Islet precursor cell (in vitro differentiated cells): Measurements from ENCODE around the gene GUCA2B.

Experiments used
- DNase-seq: peaks from one replicate; pipeline ENCODE4 v3.0.0-alpha.2; 2018

The GUCA2B gene

DNA sequence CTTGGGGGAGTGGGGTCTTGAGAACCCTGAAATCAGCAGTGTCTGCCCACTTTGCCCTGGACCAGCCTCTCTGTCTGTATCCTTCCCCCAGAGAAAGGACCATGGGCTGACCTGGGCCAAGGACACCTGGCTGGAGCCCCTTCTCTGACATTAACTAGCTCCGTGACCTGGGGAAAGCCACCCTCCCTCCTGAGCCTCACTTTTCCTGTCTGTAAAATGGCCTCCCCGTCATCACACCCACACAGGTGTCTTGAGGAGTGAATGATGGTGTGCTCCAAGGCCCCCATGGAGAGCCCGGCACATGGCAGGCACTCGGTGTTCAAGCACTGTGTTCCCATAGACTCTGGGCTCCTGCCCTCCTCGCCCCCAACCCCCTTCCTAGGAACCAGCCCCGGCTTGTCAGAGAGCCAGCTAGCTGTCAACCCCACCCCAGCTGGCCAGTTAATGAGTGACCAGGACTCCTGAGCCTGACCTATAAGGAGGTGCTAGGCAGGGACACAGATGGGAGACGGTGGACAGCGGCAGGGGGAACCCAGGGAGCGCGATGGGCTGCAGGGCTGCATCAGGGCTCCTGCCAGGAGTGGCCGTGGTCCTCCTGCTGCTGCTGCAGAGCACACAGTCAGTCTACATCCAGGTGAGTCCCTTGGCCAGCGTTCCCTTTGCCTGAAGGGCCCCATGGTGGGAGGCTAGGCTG, at the start of gene GUCA2B:
Gene GUCA2B, plus strand, starts transcription at position 504 of the 694 bp plus-strand sequence. Its CDS starts 41 bp downstream, at position 545.
- no peak for DNase-seq

DNA sequence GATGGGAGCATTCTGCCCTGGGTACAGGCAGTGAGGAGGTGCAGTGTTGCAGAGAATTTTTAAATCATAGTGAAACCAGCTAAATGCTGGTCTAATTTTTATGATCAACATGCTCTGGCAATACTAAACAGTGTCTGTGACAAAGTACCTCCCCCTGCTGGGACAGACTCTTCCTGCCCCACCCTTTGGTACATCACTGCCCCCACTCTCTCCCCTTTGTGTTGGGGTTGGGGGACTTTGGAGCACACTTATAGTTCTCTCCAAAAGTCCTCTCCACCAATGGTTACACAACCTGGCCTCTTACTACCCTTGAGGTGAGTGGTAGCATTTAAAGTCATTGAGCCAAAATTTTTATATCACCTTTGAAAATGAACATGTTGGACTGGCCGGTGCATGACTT, 48.2 kb upstream of the GUCA2B start:
- no peak for DNase-seq

DNA sequence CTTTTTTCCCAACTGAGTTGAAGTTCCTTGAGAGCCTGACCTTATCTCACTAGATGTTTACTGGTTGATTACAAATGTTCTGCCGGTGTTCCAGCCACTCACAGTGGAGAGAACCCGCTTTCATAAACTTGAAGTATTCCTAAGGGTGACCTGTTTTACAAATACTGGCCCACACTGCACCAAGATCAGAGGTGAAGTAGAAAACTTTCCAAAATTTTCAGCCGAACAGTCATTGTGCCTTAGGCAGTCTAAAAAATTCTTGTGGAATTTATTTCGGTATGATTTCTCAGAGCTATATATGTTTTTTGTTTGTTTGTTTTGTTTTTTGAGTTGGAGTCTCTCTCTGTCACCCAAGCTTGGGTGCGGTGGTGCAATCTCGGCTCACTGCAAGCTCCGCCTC, 44.9 kb upstream of the GUCA2B start:
- DNase-seq = no peak

DNA sequence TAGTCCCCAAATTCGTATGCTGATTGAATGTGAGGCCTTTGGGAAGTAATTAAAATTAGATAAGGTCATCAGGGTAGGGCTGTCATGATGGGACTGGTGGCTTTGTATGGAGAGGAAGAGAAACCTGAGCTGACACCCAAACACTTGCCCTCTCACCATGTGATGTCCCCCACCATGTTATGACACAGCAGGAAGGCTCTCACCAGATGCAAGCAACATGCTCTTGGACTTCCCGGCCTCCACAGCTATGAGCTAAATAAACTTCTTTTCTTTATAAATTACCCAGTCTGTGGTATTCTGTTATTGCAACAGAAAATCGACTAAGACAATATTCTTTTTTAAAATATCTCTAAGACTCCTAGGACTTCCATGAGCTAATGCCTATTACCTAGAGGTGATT, 43.6 kb upstream of the GUCA2B start:
- no peak for DNase-seq

DNA sequence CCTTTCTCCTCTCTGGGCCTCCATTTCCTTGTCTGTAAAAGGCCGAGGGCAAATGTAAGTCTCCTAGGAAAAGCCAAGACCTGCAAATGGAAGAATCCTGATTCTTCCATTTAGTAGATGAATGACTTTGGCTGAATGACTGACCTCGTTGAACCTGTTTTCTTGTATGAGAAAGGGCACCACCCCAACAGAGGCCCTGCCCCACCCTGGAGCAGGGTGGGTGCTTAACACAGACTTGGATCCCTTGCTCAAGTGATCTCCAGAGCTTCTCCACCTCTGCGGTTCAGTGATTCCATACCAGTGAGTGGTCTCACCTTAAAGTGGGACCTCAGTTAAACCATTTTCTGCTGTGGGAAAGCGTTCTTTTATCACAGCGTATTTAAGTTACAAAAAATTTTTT, 39.0 kb upstream of the GUCA2B start:
- DNase-seq = no peak

DNA sequence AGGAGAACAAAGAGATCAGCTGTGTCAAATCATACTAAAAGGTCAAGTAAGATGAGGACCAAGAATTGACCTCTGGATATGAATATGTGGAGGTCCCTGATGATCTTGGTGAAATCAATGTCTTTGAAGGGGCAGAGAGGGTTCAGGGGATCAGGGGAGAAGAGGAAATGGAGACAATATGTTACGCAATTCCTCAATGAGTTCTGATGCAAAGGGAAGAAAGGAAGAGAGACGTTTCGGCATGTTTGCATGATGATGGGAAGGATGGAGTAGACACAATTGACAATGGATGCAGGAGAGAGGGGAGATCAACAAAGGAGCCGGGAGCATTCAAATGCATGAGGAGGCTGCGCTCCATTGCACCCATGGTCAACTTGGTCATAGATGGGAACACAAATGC, 36.0 kb upstream of the GUCA2B start:
- no peak for DNase-seq

DNA sequence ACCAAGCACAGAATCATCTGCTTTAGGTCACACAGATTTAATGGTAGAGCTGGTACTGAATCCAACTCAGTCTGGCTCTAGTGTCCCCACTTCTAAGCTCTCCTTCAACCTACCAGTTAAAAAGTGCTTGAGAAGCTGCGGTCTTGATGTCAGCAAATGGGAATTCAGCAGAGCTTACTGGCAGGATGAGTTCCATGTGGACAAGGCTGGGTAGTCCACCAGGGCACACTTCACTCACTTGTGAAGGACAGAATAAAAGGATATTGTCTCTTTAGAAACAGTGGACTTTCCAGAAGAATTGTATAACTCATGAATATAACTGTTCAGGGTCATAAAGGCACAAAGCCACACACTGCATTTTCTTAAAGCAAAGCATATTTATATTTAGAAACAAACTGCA, 35.1 kb upstream of the GUCA2B start:
- no peak for DNase-seq

DNA sequence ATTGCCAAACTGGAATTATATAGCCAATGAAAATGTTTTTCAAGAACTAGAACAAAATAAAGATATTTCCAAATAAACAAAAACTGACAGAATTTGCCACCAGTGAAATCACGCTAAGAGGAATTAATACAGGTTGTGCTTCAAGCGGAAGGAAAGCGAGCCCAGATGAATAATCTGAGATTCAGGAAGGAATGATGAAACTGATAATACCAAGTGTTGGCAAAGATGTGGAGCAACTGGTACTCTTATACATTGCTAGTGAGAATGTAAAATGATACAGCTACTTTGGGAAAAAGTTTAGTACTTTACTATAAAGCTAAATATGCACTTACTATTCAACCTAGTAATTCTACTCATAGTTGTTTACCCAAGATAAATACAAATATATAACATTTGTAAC, 30.8 kb upstream of the GUCA2B start:
- no peak for DNase-seq

DNA sequence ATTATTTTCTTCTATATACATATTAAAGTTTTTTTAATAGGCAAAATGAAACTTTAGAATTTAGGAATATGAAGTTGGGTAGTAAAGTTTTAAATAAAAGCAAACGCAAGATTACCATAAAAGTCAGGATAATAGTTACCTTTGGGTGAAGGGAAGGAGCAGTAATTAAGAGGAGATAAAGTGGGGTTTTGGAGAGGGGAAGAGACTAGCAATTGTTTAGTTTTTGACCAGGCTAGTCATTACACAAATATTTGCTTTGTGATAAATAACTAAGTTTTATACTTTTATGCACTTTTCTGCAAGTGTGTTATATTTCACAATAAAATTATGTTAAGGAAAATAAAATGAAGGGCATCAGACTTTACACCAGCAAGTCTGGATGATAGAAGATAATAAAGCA, 27.7 kb upstream of the GUCA2B start:
- no peak for DNase-seq

DNA sequence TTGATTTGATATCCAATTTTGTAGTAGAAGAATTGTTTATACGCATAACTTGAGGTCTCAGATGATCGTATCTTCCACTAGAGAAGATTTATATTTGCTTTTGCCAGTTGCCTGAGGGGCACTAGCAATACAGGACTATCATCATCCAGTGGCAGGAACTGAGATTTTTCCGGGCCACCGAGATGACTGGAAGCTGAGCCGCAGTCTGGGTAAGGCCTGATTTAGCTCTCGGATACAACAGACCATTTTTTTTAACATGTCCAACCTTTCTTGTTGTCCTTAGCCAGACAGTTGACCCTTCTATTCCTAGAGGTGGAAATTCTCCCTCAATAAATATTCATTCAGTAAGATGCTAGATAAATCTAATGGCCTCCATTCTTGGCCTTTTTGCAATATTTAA, 25.4 kb upstream of the GUCA2B start:
- DNase-seq = no peak

DNA sequence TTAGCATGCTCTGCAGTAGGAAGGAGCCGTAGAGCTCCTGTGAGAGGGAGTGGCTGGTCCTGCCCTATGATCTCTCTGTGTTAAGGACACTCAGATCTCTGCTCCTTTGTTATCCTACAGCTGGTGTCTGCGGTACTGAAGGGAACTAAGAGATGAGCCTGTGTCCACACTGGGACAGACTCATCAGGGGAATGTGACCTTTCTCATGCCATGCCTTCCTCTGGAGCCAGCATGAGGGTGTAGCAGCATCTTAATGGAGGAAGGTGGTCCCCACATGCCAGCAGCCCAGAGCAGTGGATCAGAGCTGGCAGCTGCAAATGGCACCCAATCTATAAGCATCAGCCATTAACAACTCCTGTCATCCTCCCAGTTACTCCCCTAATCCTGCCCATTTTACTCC, 24.7 kb upstream of the GUCA2B start:
- no peak for DNase-seq

DNA sequence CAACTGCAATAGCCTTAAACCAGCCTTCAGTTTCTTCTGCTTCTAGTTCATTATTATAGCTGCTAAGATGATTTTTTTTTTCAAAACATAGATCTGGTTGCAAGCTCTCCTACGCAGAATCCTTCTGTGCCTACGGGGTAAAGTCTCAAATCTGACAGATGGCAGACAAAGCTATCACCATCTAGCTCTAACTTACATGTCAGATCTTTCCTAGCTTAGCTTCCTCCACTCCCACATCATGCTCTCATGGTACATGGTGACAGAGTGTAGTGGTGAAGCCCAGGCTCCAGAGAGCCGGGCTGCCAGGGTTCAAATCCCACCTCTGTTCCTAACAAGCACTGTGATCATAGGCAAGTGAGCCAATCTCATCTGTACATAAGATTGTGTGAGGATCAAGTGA, 24.2 kb upstream of the GUCA2B start:
- no peak for DNase-seq

DNA sequence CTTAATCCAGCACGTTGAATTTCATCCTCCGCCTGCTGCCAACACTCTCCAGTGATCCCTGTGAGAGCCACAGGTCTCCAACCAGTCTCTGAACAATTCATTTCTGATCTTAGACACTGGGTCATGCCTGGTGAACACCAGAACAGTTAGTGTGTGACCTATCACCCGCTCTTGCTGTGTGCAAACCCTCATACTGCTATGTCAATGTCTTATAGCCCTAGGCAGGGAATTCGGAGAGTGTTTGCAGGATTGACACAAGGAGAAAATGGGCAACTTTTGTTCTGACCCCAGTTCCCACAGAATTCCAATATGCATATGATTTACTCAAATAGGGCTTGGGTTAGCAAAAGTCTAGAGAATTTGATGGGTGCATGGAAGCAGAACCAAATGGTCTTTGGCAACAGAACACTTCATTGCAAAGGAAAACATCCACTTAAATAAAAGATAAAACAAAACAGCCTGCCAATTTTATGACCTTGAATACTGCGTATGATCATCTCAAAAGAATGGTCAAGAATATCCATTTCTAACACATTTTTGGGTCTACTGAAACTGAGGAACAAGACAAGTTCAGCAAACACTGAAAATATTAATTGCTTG, 23.0 kb upstream of the GUCA2B start:
- DNase-seq = no peak

DNA sequence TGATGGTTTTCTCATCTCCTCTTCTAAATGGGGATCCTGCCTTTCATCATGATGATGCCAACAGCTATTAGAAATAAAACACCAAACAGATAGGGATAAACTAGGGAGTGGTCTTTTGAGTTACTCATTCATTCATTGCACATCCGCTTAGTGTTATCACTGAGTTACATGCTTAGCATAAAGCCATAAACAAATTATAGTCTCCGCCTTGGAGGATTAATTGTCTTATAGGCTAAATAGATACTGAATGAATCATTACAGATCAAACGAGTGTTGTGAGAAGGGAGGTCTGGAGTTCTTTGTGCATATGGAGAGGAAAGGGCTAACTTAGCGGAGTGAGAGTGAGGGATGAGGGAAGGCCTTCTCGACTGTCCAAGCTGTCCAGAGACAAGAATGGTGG, 19.8 kb upstream of the GUCA2B start:
- no peak for DNase-seq

DNA sequence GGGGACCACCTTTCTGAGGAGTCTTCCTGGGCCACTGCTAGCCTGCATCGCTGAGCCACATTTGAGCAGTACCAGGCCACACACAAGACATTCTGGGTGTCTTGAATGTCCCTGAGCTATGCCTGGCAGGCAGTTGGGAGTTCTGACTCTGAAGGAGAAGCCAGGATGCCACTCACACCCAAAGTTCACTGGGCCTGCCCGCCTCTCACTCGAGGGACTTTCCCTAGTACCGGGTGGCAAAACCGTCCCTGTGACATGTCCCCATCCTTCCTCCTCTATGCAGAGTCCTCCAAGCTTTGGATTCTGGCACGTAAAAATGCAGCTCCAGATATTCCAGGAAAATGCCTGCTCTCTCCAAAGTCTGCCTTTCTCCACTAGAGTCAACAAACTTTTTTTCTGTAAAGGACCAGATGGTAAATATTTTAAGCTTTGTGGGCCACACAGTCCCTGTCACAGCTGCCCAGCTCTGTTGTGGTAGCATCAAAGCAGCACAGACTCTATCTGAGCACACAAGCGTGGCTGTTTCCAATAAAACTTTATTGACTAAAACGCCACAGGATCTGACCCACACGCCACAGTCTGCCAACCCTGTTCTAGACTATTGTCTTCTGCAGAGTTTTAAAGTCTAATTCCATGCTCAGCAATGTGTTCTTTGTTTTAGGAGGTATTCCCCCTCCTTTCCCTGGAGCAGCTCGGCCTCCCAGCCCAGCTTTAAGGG, 19.2 kb upstream of the GUCA2B start:
- DNase-seq = no peak

DNA sequence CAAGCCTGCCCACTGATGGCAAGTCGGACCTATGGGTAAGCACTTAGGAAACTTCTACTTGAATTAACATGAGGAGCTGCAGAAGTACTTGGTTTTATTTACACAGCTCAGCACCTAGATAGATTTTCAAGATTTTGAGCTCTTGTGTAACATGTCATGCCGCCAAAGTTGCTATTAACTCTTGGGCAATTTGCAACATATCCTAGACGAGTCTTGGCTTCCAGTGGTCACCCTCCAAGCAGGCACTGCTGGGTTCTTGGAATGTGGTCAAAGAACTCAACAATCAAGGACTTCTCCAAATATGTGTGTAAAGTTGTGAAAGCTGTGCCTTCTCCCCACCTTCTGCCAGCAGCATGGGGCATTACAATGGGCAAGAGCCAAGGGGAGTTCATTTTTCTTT, 17.8 kb upstream of the GUCA2B start:
- no peak for DNase-seq

DNA sequence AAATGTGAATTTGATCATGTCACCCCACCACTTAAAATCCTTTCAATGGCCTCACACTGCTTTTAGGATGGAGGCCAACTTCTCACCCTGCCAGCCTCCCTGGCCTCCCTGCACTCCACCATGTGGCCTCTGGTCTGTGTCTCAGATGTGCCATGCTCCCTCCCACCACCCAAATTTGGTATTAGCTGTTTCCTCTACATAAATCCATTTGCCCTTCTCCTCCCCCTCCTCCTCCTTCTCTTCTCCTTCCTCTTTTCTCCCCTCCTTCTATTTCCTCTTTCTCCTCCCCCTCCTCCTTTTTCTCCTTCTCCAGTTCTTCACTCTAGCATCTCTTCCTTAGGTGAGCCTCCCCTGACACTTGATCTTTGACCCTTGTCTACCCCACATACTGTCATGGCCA, 16.7 kb upstream of the GUCA2B start:
- no peak for DNase-seq

DNA sequence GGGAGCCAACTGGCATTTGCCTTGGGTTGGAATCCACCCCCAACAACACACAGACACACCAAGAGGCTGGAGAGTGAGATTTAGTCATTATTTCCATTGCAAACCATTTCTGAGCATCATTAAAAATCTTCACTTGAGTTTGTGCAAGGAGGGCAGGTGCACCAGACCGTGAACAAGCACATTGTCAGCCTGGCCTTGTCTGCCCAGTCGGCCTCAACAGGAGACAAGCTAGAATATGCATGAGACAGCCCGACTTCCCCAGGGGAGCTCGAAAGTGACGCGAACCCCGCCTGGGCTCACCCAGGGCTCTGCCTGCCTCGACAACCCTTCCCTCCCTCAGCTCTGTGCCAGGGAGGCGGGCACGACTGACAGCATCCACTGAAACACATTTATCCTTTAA, 15.4 kb upstream of the GUCA2B start:
- DNase-seq = no peak

DNA sequence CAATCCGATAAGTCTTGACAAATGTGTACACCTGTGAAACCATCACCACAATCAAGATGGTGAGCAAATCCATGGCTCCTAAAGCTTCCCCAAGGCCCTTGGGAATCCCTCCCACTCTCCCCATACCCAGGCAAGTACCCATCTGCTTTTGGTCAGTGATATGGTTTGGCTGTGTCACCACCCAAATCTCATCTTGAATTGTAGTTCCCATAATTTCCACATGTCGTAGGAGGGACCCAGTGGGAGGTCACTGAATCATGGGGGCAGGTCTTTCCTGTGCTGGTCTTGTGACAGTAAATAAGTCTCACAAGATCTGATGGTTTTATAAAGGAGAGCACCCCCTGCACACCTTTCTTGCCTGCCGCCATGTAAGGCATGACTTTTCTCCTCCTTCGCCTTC, 14.6 kb upstream of the GUCA2B start:
- no peak for DNase-seq

DNA sequence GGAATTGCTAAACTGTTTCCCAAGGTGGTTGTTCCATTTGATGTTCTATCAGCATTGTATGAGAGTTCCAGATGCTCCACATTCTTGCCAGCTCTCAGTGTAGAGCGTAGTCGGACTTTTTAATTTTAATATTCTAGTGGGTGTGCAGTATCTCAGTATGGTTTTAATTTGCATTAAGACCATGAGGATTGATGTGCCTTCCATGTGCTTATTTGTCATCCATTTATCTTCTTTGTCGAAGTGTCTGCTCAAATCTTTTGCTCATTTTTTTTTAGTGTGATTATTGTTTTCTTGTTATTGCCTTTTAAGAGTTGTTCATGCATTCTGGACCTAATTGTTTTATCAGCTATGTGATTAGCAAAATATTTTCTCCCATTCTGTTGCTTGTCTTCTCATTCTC, 13.8 kb upstream of the GUCA2B start:
- DNase-seq = no peak

DNA sequence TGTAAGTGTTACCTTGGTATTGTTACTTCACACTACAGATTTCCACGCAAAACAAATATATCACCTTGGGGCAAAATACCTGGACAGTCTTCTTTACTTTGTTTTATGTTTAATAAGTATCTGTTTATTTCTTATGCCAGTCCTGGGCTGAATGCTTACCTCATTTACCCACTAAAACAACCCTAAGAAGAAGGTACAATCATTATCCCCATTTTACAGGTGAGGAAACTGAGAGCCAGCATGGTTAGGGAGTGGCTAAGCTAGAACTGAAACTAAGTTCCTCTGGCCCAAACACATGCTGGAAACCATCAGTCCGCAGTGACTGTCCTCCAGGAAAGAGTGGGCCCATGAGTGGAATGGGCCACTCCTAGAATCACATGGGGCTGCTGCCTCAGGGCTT, 13.0 kb upstream of the GUCA2B start:
- no peak for DNase-seq

DNA sequence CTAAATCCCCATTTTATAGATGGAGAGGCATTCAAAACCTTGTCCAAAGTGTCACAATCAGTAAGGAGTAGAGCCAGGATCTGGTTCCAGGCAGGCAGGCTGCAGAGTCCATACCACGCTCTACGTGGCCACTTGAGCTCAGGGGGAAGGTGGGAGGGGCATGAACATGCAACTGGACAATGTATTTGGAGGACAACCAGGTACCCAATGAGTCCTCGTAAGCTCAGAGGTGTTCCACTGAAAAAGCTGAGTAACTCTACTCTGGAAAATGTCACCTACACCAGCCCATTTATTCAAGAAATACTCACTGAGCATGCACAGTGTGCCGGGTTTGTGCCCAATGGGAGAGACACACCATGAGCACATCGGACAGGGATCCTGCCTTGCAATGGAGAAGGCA, 11.2 kb upstream of the GUCA2B start:
- no peak for DNase-seq

DNA sequence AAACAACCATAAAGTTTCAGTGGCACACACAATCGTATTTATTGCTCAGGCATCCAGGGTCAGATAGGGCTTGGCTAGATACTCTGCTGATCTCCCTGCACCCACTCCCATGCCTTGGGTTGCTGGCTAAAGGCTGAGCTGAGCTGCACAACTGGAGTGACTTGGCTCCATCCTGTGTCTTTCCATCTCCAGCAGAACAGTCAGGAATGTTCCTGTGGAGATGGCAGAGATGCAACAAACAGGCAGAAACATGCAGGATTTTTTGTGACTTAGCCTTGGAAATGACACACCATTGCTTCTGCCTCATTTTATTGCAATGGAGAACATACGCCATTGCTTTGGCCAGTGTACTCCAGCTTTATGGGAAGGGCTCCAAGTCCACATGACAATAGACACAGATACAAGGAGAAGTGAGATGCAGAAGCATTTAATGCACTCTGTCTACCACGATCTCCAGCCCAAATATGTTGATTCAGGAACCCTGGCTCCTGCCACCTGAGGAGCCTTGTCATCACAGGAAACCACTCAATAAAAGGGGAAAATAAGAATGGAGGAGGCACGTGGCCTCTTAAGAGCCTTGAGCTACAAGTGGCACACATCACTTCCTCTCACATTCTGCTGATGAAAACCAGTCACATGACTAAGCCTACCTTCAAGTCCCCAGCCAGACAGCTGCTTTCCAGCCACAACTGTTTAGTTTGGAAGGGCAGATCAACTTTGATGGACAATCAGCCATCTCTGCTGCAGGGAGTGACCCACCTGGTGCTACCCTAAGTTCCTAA, 10.1 kb upstream of the GUCA2B start:
- DNase-seq = no peak
